Measurements from ENCODE around the gene UMAD1. TPM values are rescaled to one million over a fixed set of nuclear protein-coding genes. Genes with fewer than 3 reads are reported as not detected.

Gene UMAD1
- total and polyA plus RNA-seq, 2 experiments from 2014 or later: 8.4 to 12.4 TPM

DNA sequence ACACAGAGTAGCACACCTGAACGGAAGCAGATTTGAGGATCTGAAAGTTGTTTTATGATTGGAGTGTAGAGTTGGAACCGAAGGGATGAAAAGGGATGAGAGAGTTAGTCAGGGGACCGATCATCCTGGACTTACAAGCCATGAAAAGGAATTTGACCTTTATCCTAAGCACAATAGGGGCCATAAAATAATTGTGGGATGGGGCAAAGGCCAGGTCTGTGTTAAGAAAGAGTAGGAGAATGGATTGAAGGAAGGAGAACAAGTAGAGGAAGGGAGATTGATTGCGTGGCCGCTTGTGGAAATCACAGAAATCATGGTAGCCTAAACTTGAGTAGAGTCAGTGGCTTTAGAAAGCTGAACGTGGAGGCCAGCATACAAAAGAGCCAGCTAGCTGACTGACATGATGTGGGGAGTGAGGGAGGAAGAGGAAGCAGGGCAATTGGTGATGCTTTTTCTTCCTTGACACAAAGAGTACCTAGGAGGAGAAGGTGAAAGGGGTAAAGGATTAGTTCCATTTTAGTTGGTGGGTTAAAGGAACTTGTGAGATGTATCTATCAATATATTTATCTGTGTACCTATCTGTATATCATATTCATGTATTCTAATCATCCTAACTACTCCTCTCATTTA is 144.9 kb downstream of the UMAD1 start:
- no peak for DNase-seq (ENCODE audit: low spot score)
- no peaks in the 10 kb centered on the region for H3K79me2 ChIP-seq (replicated peaks; ENCODE audit: insufficient read depth)
- no peak for ATAC-seq
- no peak overlapping the region for H3K27ac ChIP-seq (ENCODE audit: low read depth)
- no peaks in the 10 kb centered on the region for H3K27me3 Mint-ChIP-seq (ENCODE audit: insufficient read depth, low read depth, poor library complexity)
- H3F3A ChIP-seq (replicated peaks; ENCODE audit: low read depth): no peaks in the 10 kb centered on the region
- H3K9me2 ChIP-seq (ENCODE audit: insufficient read depth): no peaks in the 10 kb centered on the region
- H3K4me2 ChIP-seq: no peak overlapping the region
- no peaks in the 10 kb centered on the region for H3K36me3 Mint-ChIP-seq (ENCODE audit: low read depth)
- H3K27ac Mint-ChIP-seq: no peak overlapping the region
- H3K4me1 ChIP-seq (ENCODE audit: insufficient read depth): peaks cover 4% of the 10 kb centered on the region
- no peak overlapping the region for H2AFZ ChIP-seq
- no peaks in the 10 kb centered on the region for H3K36me3 ChIP-seq (ENCODE audit: insufficient read depth)
- H3K9me3 Mint-ChIP-seq: no peaks in the 10 kb centered on the region
- H3K4me3 Mint-ChIP-seq: no peak overlapping the region
- H4K20me1 ChIP-seq (replicated peaks; ENCODE audit: insufficient read depth): no peaks in the 10 kb centered on the region
- TF ChIP-seq, protein P1, sequence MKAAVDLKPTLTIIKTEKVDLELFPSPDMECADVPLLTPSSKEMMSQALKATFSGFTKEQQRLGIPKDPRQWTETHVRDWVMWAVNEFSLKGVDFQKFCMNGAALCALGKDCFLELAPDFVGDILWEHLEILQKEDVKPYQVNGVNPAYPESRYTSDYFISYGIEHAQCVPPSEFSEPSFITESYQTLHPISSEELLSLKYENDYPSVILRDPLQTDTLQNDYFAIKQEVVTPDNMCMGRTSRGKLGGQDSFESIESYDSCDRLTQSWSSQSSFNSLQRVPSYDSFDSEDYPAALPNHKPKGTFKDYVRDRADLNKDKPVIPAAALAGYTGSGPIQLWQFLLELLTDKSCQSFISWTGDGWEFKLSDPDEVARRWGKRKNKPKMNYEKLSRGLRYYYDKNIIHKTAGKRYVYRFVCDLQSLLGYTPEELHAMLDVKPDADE (IDR thresholded peaks at IDR 0.05): no peak
- TF ChIP-seq, protein P2, sequence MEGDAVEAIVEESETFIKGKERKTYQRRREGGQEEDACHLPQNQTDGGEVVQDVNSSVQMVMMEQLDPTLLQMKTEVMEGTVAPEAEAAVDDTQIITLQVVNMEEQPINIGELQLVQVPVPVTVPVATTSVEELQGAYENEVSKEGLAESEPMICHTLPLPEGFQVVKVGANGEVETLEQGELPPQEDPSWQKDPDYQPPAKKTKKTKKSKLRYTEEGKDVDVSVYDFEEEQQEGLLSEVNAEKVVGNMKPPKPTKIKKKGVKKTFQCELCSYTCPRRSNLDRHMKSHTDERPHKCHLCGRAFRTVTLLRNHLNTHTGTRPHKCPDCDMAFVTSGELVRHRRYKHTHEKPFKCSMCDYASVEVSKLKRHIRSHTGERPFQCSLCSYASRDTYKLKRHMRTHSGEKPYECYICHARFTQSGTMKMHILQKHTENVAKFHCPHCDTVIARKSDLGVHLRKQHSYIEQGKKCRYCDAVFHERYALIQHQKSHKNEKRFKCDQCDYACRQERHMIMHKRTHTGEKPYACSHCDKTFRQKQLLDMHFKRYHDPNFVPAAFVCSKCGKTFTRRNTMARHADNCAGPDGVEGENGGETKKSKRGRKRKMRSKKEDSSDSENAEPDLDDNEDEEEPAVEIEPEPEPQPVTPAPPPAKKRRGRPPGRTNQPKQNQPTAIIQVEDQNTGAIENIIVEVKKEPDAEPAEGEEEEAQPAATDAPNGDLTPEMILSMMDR (conservative IDR thresholded peaks at IDR 0.05; ENCODE audit: low read depth in 2 of 2): no peak
- TF ChIP-seq STAT1 (IDR thresholded peaks at IDR 0.05; ENCODE audit: unreplicated experiment): no peak
- TF ChIP-seq ZNF331 (CRISPR knock-in tag; IDR thresholded peaks at IDR 0.05; ENCODE audit: low read depth): no peak
- no peak for TF ChIP-seq POLR2AphosphoS5 (IDR thresholded peaks at IDR 0.05; ENCODE audit: low read depth)
- no peak for TF ChIP-seq ZNF114 (CRISPR knock-in tag; IDR thresholded peaks at IDR 0.05)
- no peak for TF ChIP-seq JUNB (IDR thresholded peaks at IDR 0.05; ENCODE audit: unreplicated experiment)
- TF ChIP-seq NANOG (IDR thresholded peaks at IDR 0.05; ENCODE audit: borderline replicate concordance): no peak
- TF ChIP-seq EZH2 (IDR thresholded peaks at IDR 0.05; ENCODE audit: low read depth, unreplicated experiment): no peak
- TF ChIP-seq, protein P3, sequence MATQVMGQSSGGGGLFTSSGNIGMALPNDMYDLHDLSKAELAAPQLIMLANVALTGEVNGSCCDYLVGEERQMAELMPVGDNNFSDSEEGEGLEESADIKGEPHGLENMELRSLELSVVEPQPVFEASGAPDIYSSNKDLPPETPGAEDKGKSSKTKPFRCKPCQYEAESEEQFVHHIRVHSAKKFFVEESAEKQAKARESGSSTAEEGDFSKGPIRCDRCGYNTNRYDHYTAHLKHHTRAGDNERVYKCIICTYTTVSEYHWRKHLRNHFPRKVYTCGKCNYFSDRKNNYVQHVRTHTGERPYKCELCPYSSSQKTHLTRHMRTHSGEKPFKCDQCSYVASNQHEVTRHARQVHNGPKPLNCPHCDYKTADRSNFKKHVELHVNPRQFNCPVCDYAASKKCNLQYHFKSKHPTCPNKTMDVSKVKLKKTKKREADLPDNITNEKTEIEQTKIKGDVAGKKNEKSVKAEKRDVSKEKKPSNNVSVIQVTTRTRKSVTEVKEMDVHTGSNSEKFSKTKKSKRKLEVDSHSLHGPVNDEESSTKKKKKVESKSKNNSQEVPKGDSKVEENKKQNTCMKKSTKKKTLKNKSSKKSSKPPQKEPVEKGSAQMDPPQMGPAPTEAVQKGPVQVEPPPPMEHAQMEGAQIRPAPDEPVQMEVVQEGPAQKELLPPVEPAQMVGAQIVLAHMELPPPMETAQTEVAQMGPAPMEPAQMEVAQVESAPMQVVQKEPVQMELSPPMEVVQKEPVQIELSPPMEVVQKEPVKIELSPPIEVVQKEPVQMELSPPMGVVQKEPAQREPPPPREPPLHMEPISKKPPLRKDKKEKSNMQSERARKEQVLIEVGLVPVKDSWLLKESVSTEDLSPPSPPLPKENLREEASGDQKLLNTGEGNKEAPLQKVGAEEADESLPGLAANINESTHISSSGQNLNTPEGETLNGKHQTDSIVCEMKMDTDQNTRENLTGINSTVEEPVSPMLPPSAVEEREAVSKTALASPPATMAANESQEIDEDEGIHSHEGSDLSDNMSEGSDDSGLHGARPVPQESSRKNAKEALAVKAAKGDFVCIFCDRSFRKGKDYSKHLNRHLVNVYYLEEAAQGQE (IDR thresholded peaks at IDR 0.05; ENCODE audit: unreplicated experiment): no peak
- no peak for TF ChIP-seq EZH2phosphoT487 (IDR thresholded peaks at IDR 0.05; ENCODE audit: unreplicated experiment)
- TF ChIP-seq, protein P4, sequence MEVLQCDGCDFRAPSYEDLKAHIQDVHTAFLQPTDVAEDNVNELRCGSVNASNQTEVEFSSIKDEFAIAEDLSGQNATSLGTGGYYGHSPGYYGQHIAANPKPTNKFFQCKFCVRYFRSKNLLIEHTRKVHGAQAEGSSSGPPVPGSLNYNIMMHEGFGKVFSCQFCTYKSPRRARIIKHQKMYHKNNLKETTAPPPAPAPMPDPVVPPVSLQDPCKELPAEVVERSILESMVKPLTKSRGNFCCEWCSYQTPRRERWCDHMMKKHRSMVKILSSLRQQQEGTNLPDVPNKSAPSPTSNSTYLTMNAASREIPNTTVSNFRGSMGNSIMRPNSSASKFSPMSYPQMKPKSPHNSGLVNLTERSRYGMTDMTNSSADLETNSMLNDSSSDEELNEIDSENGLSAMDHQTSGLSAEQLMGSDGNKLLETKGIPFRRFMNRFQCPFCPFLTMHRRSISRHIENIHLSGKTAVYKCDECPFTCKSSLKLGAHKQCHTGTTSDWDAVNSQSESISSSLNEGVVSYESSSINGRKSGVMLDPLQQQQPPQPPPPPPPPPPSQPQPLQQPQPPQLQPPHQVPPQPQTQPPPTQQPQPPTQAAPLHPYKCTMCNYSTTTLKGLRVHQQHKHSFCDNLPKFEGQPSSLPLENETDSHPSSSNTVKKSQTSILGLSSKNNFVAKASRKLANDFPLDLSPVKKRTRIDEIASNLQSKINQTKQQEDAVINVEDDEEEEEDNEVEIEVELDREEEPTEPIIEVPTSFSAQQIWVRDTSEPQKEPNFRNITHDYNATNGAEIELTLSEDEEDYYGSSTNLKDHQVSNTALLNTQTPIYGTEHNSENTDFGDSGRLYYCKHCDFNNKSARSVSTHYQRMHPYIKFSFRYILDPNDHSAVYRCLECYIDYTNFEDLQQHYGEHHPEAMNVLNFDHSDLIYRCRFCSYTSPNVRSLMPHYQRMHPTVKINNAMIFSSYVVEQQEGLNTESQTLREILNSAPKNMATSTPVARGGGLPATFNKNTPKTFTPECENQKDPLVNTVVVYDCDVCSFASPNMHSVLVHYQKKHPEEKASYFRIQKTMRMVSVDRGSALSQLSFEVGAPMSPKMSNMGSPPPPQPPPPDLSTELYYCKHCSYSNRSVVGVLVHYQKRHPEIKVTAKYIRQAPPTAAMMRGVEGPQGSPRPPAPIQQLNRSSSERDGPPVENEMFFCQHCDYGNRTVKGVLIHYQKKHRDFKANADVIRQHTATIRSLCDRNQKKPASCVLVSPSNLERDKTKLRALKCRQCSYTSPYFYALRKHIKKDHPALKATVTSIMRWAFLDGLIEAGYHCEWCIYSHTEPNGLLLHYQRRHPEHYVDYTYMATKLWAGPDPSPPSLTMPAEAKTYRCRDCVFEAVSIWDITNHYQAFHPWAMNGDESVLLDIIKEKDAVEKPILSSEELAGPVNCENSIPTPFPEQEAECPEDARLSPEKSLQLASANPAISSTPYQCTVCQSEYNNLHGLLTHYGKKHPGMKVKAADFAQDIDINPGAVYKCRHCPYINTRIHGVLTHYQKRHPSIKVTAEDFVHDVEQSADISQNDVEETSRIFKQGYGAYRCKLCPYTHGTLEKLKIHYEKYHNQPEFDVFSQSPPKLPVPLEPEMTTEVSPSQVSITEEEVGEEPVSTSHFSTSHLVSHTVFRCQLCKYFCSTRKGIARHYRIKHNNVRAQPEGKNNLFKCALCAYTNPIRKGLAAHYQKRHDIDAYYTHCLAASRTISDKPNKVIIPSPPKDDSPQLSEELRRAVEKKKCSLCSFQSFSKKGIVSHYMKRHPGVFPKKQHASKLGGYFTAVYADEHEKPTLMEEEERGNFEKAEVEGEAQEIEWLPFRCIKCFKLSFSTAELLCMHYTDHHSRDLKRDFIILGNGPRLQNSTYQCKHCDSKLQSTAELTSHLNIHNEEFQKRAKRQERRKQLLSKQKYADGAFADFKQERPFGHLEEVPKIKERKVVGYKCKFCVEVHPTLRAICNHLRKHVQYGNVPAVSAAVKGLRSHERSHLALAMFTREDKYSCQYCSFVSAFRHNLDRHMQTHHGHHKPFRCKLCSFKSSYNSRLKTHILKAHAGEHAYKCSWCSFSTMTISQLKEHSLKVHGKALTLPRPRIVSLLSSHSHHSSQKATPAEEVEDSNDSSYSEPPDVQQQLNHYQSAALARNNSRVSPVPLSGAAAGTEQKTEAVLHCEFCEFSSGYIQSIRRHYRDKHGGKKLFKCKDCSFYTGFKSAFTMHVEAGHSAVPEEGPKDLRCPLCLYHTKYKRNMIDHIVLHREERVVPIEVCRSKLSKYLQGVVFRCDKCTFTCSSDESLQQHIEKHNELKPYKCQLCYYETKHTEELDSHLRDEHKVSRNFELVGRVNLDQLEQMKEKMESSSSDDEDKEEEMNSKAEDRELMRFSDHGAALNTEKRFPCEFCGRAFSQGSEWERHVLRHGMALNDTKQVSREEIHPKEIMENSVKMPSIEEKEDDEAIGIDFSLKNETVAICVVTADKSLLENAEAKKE (CRISPR knock-in tag; IDR thresholded peaks at IDR 0.05): no peak
- TF ChIP-seq CREB1 (CRISPR knock-in tag; IDR thresholded peaks at IDR 0.05; ENCODE audit: low read depth): no peak
- H3K27me3 ChIP-seq (ENCODE audit: insufficient read depth): no peaks in the 10 kb centered on the region
- peaks cover 19% of the 10 kb centered on the region for H3K4me1 Mint-ChIP-seq
- H3K4me3 ChIP-seq: no peak overlapping the region
